Testis (tissue), 2 donors: Measurements from ENCODE around the gene ABCC9.

Experiments used
- CTCF ChIP-seq, 3 experiments: fragments of 450-650 bp in 2 of 3; fragments of 200-600 bp in 1 of 3; sonication (generic) in 1 of 3; IDR thresholded peaks; one replicate each; pipeline ENCODE4 v1.5.1; 2016 to 2019; ENCODE audit warnings: antibody characterized with exemption in 3 of 3, mild to moderate bottlenecking in 2 of 3, moderate library complexity in 1 of 3
- POLR2A ChIP-seq: fragments of 450-650 bp; IDR thresholded peaks from one replicate; pipeline ENCODE4 v1.6.1; 2017; ENCODE audit warnings: antibody characterized with exemption, mild to moderate bottlenecking, moderate library complexity

GRCh38 chr12:21837847-21838246, 103.4 kb downstream of the ABCC9 start:
- TF ChIP-seq CTCF (IDR thresholded peaks at IDR 0.05) (no peak), POLR2A (no peak)
